SK-N-SH (cell line): Measurements from ENCODE around the gene ENPP7. TPM values are rescaled to one million over a fixed set of nuclear protein-coding genes. Genes with fewer than 3 reads are reported as not detected.

ENCODE experiments used
- CTCF ChIA-PET: fragments of 300-600, 350-600 bp; formaldehyde crosslinking; extraction: SDS; loops from one replicate; lab custom pipeline; 2021; lab: Yijun Ruan, JAX
- POLR2A ChIA-PET: fragments of 350-600 bp; sonication (Branson Sonifier 250); formaldehyde crosslinking; extraction: SDS; loops from one replicate; lab custom pipeline; 2020; ENCODE audit warnings: antibody characterized with exemption, inconsistent platforms; lab: Yijun Ruan, JAX
- DNase-seq: peaks from one replicate; pipeline ENCODE4 v3.0.0; 2012
- H2AFZ ChIP-seq: fragments of 200-600 bp; sonication (generic); 2 replicates; pipeline ENCODE4 v1.8.1; 2016; ENCODE audit warnings: antibody characterized with exemption, mild to moderate bottlenecking, low read depth
- H3F3A ChIP-seq: fragments of 200-600 bp; sonication (generic); replicated peaks from 2 replicates; pipeline ENCODE3; 2016; ENCODE audit warnings: antibody characterized with exemption, mild to moderate bottlenecking; ENCODE audit not compliant: insufficient read depth
- H3K27ac ChIP-seq, 2 experiments: fragments of 200-500 bp in 1 of 2; fragments of 200-600 bp in 1 of 2; sonication (Bioruptor generic) in 1 of 2; sonication (generic), shearing (Covaris generic) in 1 of 2; 2 replicates each; pipeline versions ENCODE4 v1.5.1 to v1.6.1; 2014 to 2016; ENCODE audit warnings: low read depth in 2 of 2, inconsistent platforms in 1 of 2, low read length in 1 of 2, mild to moderate bottlenecking in 1 of 2, mixed read lengths in 1 of 2
- H3K27me3 ChIP-seq: fragments of 200-600 bp; sonication (generic), shearing (Covaris generic); 2 replicates; pipeline ENCODE4 v1.6.1; 2016; ENCODE audit warnings: mixed run types; ENCODE audit not compliant: insufficient read depth
- H3K36me3 ChIP-seq, 2 experiments: fragments of 200-500 bp in 1 of 2; fragments of 200-600 bp in 1 of 2; sonication (Bioruptor generic) in 1 of 2; sonication (generic) in 1 of 2; replicated peaks in 1 of 2; 2 replicates each; pipeline versions ENCODE3 to v1.5.1; 2014 to 2016; ENCODE audit warnings: low read length in 1 of 2, mild to moderate bottlenecking in 1 of 2; ENCODE audit not compliant: insufficient read depth in 2 of 2, control insufficient read depth in 1 of 2
- H3K4me1 ChIP-seq, 2 experiments: fragments of 200-500 bp in 1 of 2; fragments of 200-600 bp in 1 of 2; sonication (Bioruptor generic) in 1 of 2; sonication (generic), shearing (Covaris generic) in 1 of 2; 2 replicates each; pipeline versions ENCODE4 v1.5.1 to v1.6.1; 2014 to 2016; ENCODE audit warnings: low read depth in 1 of 2, low read length in 1 of 2, mixed run types in 1 of 2; ENCODE audit not compliant: insufficient read depth in 2 of 2, control insufficient read depth in 1 of 2
- H3K4me2 ChIP-seq: fragments of 200-600 bp; sonication (generic), shearing (Covaris generic); 2 replicates; pipeline ENCODE4 v1.6.1; 2017; ENCODE audit warnings: mixed run types
- H3K4me3 ChIP-seq, 2 experiments: fragments of 200-500 bp in 1 of 2; fragments of 200-600 bp in 1 of 2; sonication (Bioruptor generic) in 1 of 2; sonication (generic), shearing (Covaris generic) in 1 of 2; 2 replicates each; pipeline versions ENCODE4 v1.5.1 to v1.8.1; 2014 to 2016; ENCODE audit warnings: low read depth in 2 of 2, inconsistent platforms in 1 of 2, low read length in 1 of 2, mild to moderate bottlenecking in 1 of 2, mixed read lengths in 1 of 2, moderate library complexity in 1 of 2
- H3K79me2 ChIP-seq: fragments of 200-600 bp; sonication (generic); 2 replicates; pipeline ENCODE4 v1.8.1; 2017; ENCODE audit warnings: mild to moderate bottlenecking; ENCODE audit not compliant: insufficient read depth
- H3K9ac ChIP-seq: fragments of 200-600 bp; sonication (generic); 2 replicates; pipeline ENCODE4 v1.6.1; 2017; ENCODE audit warnings: mixed run types
- H3K9me2 ChIP-seq: fragments of 200-600 bp; sonication (generic); 2 replicates; pipeline ENCODE4 v1.6.1; 2017; ENCODE audit warnings: mixed run types
- H3K9me3 ChIP-seq: fragments of 200-600 bp; sonication (generic); 2 replicates; pipeline ENCODE4 v1.6.1; 2017; ENCODE audit warnings: mixed run types, mild to moderate bottlenecking, moderate library complexity
- H4K20me1 ChIP-seq: fragments of 200-600 bp; sonication (generic); 2 replicates; pipeline ENCODE4 v1.6.1; 2017; ENCODE audit warnings: mild to moderate bottlenecking, mixed run types; ENCODE audit not compliant: insufficient read depth
- CHD2 ChIP-seq: fragments of 150-350 bp; IDR thresholded peaks from 2 replicates; pipeline ENCODE4 v1.6.1; 2018; ENCODE audit warnings: low read length; ENCODE audit not compliant: partially characterized antibody
- CTCF ChIP-seq: fragments of 200-600 bp; sonication (generic); IDR thresholded peaks from 2 replicates; pipeline ENCODE4 v1.6.1; 2017; ENCODE audit warnings: antibody characterized with exemption, mild to moderate bottlenecking, moderate library complexity
- GATA2 ChIP-seq: sonication (generic); formaldehyde crosslinking; IDR thresholded peaks from 2 replicates; pipeline ENCODE4 v1.5.0; 2020; ENCODE audit warnings: mild to moderate bottlenecking, missing genetic modification reagents
- MAX ChIP-seq: IDR thresholded peaks from 2 replicates; pipeline ENCODE4 v1.4.0; 2012; ENCODE audit warnings: low read depth
- NRF1 ChIP-seq: IDR thresholded peaks from 2 replicates; pipeline ENCODE4 v1.6.1; 2012; ENCODE audit warnings: low read depth, mild to moderate bottlenecking, low read length
- RAD21 ChIP-seq: IDR thresholded peaks from 2 replicates; pipeline ENCODE4 v1.6.1; 2012; ENCODE audit warnings: mild to moderate bottlenecking, low read length
- RXRA ChIP-seq: IDR thresholded peaks from 2 replicates; pipeline ENCODE4 v1.4.0; 2012; ENCODE audit warnings: low read depth, mild to moderate bottlenecking, borderline replicate concordance
- SIN3A ChIP-seq: IDR thresholded peaks from 2 replicates; pipeline ENCODE4 v1.6.1; 2012; ENCODE audit warnings: low read depth, mild to moderate bottlenecking, low read length, moderate library complexity, borderline replicate concordance
- SMC3 ChIP-seq: IDR thresholded peaks from 2 replicates; pipeline ENCODE4 v1.6.1; 2012; ENCODE audit warnings: low read depth, low read length, improper control_type of control experiment
- USF2 ChIP-seq: fragments of 150-350 bp; IDR thresholded peaks from 2 replicates; pipeline ENCODE4 v1.6.1; 2017; ENCODE audit warnings: antibody characterized with exemption, low read length, low read depth, borderline replicate concordance
- YY1 ChIP-seq: IDR thresholded peaks from 2 replicates; pipeline ENCODE4 v1.4.0; 2012; ENCODE audit warnings: low read depth, mild to moderate bottlenecking
- WGBS: methylation state at CpG from one replicate; pipeline ENCODE4 v1.1.6; 2017; ENCODE audit warnings: low lambda C conversion rate; 5-methylcytosine and 5-hydroxymethylcytosine counted together
- polyA plus RNA-seq, 3 experiments: library from polyadenylated mRNA; depleted of rRNA; stranded (reverse); fragments of >200 nt; gene quantifications; 2 replicates each; pipeline ENCODE4 v1.2.3, GENCODE V29; 2012

The ENPP7 gene
- polyA plus RNA-seq, 1 of the 3 experiments (the other 2 are of a cell fraction) = not detected

- Histone ChIP-seq H3K79me2 (no peaks in the 10 kb centered on the region), H3F3A (peaks cover 19% of the 10 kb centered on the region), H3K4me1 (peaks cover 0 to 6% of the 10 kb centered on the region in 2 experiments; a peak in 1 of 4 replicates), H3K4me2 (peak overlapping the region; percentile 70), H3K4me3 (peak overlapping the region in 1 of 2 experiments; percentile 32; a peak in 2 of 4 replicates), H3K27ac (no peak overlapping the region), H3K9me3 (no peaks in the 10 kb centered on the region), H3K27me3 (peaks cover 22% of the 10 kb centered on the region), H4K20me1 (no peaks in the 10 kb centered on the region), H3K36me3 (no peaks in the 10 kb centered on the region), H3K9ac (no peak overlapping the region), H3K9me2 (no peaks in the 10 kb centered on the region), H2AFZ (no peak overlapping the region)
- WGBS = 28% methylated on average over 51 of the region's 74 CpGs
- TF ChIP-seq NRF1 (peak; percentile 42; the same call in 1 of the 2 replicates), SMC3 (no peak)
- ChIA-PET CTCF (interaction anchor here (1.0 to 10.7 kb wide), 25 partner anchors 10 to 259 kb away, joined by 3 to 216 read pairs (median 10); partner anchors contain the start of genes CBX2, CBX4 and CBX8), POLR2A (no interaction called here)
- DNase-seq = peak; percentile 81
Measured at GRCh38 chr17:79747508-79748294, 17.0 kb downstream of the ENPP7 start.

- DNase-seq = peak; percentile 82
- Histone ChIP-seq H3K79me2 (no peaks in the 10 kb centered on the region), H3K9me2 (no peaks in the 10 kb centered on the region), H3K27ac (no peak overlapping the region), H3K9me3 (no peaks in the 10 kb centered on the region), H3K9ac (no peak overlapping the region), H3K4me2 (peak overlapping the region; percentile 70), H3K4me1 (peaks cover 0 to 6% of the 10 kb centered on the region in 2 experiments; a peak in 1 of 4 replicates), H3K27me3 (peaks cover 22% of the 10 kb centered on the region), H3K36me3 (no peaks in the 10 kb centered on the region), H2AFZ (no peak overlapping the region), H3F3A (peaks cover 19% of the 10 kb centered on the region), H3K4me3 (peak overlapping the region in 1 of 2 experiments; percentile 32; a peak in 2 of 4 replicates), H4K20me1 (no peaks in the 10 kb centered on the region)
- 68% methylated on average over 4 of the region's 55 CpGs for WGBS
- POLR2A ChIA-PET = no interaction called here
- TF ChIP-seq CTCF = no peak
- TF ChIP-seq USF2 = no peak
- no peak for TF ChIP-seq MAX
- TF ChIP-seq RXRA = no peak
- no peak for TF ChIP-seq RAD21
- no peak for TF ChIP-seq GATA2 (CRISPR knock-in tag)
- no peak for TF ChIP-seq CHD2
- no peak for TF ChIP-seq SIN3A
- no peak for TF ChIP-seq YY1
- no peak for TF ChIP-seq NRF1
- CTCF ChIA-PET = interaction anchor here (1.4 to 1.6 kb wide), 2 partner anchors 8 to 26 kb away, joined by 4 to 13 read pairs; no protein-coding TSS in a partner anchor
Measured at GRCh38 chr17:79748295-79749099, 17.8 kb downstream of the ENPP7 start.
